WTC11 (cell line): ENCODE results near the gene DPYSL5. TPM values are rescaled to one million over a fixed set of nuclear protein-coding genes. Genes with fewer than 3 reads are reported as not detected.

Experiments
- ATAC-seq: fragments of 200-7000 bp; cut with Tn5 transposase; 2 replicates; pipeline ENCODE4 v1.10.0; 2021; ENCODE audit warnings: mild to moderate bottlenecking, moderate library complexity
- CTCF ChIA-PET: fragments of 300-600 bp; sonication (Branson Sonifier 250); formaldehyde crosslinking; loops from one replicate; lab custom pipeline; 2021; ENCODE audit warnings: antibody characterized with exemption; lab: Charles Lee
- POLR2A ChIA-PET: fragments of 350-600 bp; sonication (Branson Sonifier 250); formaldehyde crosslinking; loops from one replicate; lab custom pipeline; 2021; ENCODE audit warnings: antibody characterized with exemption; lab: Charles Lee
- DNase-seq: peaks from one replicate; pipeline ENCODE4 v3.0.0; 2021; ENCODE audit warnings: low spot score
- H3K27ac Mint-ChIP-seq: 2 replicates; pipeline ENCODE4 v1.8.0; 2021; ENCODE audit warnings: mixed read lengths
- H3K27me3 Mint-ChIP-seq: 2 replicates; pipeline ENCODE4 v1.8.0; 2021; ENCODE audit warnings: low read depth, mild to moderate bottlenecking, moderate library complexity, mixed read lengths
- H3K36me3 Mint-ChIP-seq: 2 replicates; pipeline ENCODE4 v1.8.0; 2021; ENCODE audit warnings: mixed read lengths
- H3K4me1 Mint-ChIP-seq: 2 replicates; pipeline ENCODE4 v1.8.0; 2022; ENCODE audit warnings: mixed read lengths
- H3K4me3 Mint-ChIP-seq: 2 replicates; pipeline ENCODE4 v1.8.0; 2021; ENCODE audit warnings: mild to moderate bottlenecking, moderate library complexity, mixed read lengths
- H3K9me3 Mint-ChIP-seq: 2 replicates; pipeline ENCODE4 v1.8.0; 2021; ENCODE audit warnings: mixed read lengths
- ELF4 ChIP-seq: sonication (generic); formaldehyde crosslinking; IDR thresholded peaks from 2 replicates; pipeline ENCODE4 v1.8.1; 2022; ENCODE audit warnings: low read depth, mild to moderate bottlenecking, moderate library complexity, missing genetic modification reagents
- IRF2 ChIP-seq: sonication (generic); formaldehyde crosslinking; IDR thresholded peaks from 2 replicates; pipeline ENCODE4 v1.8.0; 2022; ENCODE audit warnings: low read depth, missing genetic modification reagents, borderline replicate concordance
- JAZF1 ChIP-seq: fragments of 250-450 bp; sonication (Bioruptor Pico); IDR thresholded peaks from 2 replicates; pipeline ENCODE4 v1.9.0; 2021; ENCODE audit warnings: moderate library complexity, mild to moderate bottlenecking, inconsistent platforms
- NFYB ChIP-seq: sonication (generic); formaldehyde crosslinking; conservative IDR thresholded peaks from 2 replicates; pipeline ENCODE4 v1.8.0; 2022; ENCODE audit warnings: low read depth, missing genetic modification reagents
- RORB ChIP-seq: fragments of 250-450 bp; sonication (Bioruptor Pico); IDR thresholded peaks from 2 replicates; pipeline ENCODE4 v1.9.0; 2021; ENCODE audit warnings: mild to moderate bottlenecking
- ZNF263 ChIP-seq: sonication (generic); formaldehyde crosslinking; IDR thresholded peaks from 2 replicates; pipeline ENCODE4 v1.8.1; 2022; ENCODE audit warnings: low read depth, mild to moderate bottlenecking, moderate library complexity, missing genetic modification reagents
- ZNF317 ChIP-seq: sonication (generic); formaldehyde crosslinking; IDR thresholded peaks from 2 replicates; pipeline ENCODE4 v1.8.1; 2023; ENCODE audit warnings: low read depth, mild to moderate bottlenecking, moderate library complexity, missing genetic modification reagents, borderline replicate concordance
- total RNA-seq: library from RNA; stranded (reverse); gene quantifications from 3 replicates; pipeline ENCODE4 v1.2.3, GENCODE V29; 2021
- TF ChIP-seq, protein P1 (sequence below): sonication (generic); formaldehyde crosslinking; IDR thresholded peaks from 2 replicates; pipeline ENCODE4 v1.8.0; 2022; ENCODE audit warnings: mild to moderate bottlenecking, missing genetic modification reagents
- TF ChIP-seq, protein P2 (sequence below): sonication (generic); formaldehyde crosslinking; IDR thresholded peaks from 2 replicates; pipeline ENCODE4 v1.8.1; 2022; ENCODE audit warnings: low read depth, missing genetic modification reagents, borderline replicate concordance
- TF ChIP-seq, protein P3 (sequence below): fragments of 250-450 bp; sonication (Bioruptor Pico); IDR thresholded peaks from 2 replicates; pipeline ENCODE4 v1.9.0; 2021; ENCODE audit warnings: mild to moderate bottlenecking
- TF ChIP-seq, protein P4 (sequence below): sonication (generic); formaldehyde crosslinking; IDR thresholded peaks from 2 replicates; pipeline ENCODE4 v1.8.1; 2022; ENCODE audit warnings: mild to moderate bottlenecking, missing genetic modification reagents, moderate library complexity, borderline replicate concordance
- TF ChIP-seq, protein P5 (sequence below): sonication (generic); formaldehyde crosslinking; IDR thresholded peaks from 2 replicates; pipeline ENCODE4 v1.8.1; 2023; ENCODE audit warnings: mild to moderate bottlenecking, missing genetic modification reagents, moderate library complexity
- TF ChIP-seq, protein P6 (sequence below): fragments of 250-450 bp; sonication (Bioruptor Pico); IDR thresholded peaks from 2 replicates; pipeline ENCODE4 v1.9.0; 2021; ENCODE audit warnings: mild to moderate bottlenecking, borderline replicate concordance

Gene DPYSL5
- total RNA-seq, 1 experiment from 2014 or later = 12.1 TPM

DNA sequence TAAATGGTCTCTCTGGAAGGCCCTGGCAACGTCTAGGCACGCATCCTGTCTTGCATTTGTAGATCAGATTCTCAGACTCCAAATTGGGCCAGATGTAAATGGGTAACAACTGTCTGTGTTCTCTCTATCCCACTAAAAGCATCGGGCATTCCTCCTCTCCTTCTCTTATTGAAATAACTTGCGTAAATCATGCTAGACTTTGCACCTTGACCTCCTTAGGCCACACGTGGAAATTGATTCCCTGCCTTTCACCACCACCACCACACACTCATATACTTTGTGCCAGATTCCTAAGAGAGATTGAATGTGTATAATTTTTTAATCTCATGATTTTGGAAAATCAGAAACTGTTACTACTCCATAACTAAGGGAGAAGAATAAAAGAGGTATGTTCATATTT lies 143.8 kb downstream of the DPYSL5 start (continued):
- TF ChIP-seq, protein P1, sequence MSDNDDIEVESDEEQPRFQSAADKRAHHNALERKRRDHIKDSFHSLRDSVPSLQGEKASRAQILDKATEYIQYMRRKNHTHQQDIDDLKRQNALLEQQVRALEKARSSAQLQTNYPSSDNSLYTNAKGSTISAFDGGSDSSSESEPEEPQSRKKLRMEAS (CRISPR knock-in tag) = no peak
- TF ChIP-seq RORB (CRISPR knock-in tag) (no peak), NFYB (CRISPR knock-in tag) (no peak), ELF4 (CRISPR knock-in tag) (no peak)
- TF ChIP-seq, protein P2, sequence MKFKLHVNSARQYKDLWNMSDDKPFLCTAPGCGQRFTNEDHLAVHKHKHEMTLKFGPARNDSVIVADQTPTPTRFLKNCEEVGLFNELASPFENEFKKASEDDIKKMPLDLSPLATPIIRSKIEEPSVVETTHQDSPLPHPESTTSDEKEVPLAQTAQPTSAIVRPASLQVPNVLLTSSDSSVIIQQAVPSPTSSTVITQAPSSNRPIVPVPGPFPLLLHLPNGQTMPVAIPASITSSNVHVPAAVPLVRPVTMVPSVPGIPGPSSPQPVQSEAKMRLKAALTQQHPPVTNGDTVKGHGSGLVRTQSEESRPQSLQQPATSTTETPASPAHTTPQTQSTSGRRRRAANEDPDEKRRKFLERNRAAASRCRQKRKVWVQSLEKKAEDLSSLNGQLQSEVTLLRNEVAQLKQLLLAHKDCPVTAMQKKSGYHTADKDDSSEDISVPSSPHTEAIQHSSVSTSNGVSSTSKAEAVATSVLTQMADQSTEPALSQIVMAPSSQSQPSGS = no peak

DNA sequence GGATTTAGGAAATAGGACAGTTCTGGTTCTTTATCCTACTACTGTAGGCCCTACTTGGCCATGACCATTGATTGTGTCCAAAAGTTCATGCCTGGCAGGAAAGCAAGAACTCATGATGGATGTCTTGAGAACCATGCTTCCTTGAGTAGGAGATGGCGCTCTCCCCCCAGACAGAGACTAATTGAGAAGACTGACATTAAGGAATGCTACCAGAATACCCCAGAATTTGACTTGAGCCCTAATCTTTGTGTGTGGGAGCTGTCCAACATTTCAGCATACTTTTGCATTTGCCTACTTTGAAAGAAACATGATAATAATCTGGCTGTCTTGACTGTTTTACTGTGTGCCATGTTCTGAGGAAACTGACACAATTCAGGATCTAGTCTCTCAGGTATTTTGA lies 145.8 kb downstream of the DPYSL5 start:
- TF ChIP-seq ZNF317 (CRISPR knock-in tag) (no peak), IRF2 (no peak), RORB (CRISPR knock-in tag) (no peak), ELF4 (CRISPR knock-in tag) (no peak), ZNF263 (CRISPR knock-in tag) (no peak), JAZF1 (CRISPR knock-in tag) (no peak)
- TF ChIP-seq, protein P3, sequence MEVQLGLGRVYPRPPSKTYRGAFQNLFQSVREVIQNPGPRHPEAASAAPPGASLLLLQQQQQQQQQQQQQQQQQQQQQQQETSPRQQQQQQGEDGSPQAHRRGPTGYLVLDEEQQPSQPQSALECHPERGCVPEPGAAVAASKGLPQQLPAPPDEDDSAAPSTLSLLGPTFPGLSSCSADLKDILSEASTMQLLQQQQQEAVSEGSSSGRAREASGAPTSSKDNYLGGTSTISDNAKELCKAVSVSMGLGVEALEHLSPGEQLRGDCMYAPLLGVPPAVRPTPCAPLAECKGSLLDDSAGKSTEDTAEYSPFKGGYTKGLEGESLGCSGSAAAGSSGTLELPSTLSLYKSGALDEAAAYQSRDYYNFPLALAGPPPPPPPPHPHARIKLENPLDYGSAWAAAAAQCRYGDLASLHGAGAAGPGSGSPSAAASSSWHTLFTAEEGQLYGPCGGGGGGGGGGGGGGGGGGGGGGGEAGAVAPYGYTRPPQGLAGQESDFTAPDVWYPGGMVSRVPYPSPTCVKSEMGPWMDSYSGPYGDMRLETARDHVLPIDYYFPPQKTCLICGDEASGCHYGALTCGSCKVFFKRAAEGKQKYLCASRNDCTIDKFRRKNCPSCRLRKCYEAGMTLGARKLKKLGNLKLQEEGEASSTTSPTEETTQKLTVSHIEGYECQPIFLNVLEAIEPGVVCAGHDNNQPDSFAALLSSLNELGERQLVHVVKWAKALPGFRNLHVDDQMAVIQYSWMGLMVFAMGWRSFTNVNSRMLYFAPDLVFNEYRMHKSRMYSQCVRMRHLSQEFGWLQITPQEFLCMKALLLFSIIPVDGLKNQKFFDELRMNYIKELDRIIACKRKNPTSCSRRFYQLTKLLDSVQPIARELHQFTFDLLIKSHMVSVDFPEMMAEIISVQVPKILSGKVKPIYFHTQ (CRISPR knock-in tag) = no peak
- TF ChIP-seq, protein P4, sequence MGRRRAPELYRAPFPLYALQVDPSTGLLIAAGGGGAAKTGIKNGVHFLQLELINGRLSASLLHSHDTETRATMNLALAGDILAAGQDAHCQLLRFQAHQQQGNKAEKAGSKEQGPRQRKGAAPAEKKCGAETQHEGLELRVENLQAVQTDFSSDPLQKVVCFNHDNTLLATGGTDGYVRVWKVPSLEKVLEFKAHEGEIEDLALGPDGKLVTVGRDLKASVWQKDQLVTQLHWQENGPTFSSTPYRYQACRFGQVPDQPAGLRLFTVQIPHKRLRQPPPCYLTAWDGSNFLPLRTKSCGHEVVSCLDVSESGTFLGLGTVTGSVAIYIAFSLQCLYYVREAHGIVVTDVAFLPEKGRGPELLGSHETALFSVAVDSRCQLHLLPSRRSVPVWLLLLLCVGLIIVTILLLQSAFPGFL (CRISPR knock-in tag) = no peak
- TF ChIP-seq, protein P5, sequence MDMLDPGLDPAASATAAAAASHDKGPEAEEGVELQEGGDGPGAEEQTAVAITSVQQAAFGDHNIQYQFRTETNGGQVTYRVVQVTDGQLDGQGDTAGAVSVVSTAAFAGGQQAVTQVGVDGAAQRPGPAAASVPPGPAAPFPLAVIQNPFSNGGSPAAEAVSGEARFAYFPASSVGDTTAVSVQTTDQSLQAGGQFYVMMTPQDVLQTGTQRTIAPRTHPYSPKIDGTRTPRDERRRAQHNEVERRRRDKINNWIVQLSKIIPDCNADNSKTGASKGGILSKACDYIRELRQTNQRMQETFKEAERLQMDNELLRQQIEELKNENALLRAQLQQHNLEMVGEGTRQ (CRISPR knock-in tag) = no peak
- TF ChIP-seq, protein P6, sequence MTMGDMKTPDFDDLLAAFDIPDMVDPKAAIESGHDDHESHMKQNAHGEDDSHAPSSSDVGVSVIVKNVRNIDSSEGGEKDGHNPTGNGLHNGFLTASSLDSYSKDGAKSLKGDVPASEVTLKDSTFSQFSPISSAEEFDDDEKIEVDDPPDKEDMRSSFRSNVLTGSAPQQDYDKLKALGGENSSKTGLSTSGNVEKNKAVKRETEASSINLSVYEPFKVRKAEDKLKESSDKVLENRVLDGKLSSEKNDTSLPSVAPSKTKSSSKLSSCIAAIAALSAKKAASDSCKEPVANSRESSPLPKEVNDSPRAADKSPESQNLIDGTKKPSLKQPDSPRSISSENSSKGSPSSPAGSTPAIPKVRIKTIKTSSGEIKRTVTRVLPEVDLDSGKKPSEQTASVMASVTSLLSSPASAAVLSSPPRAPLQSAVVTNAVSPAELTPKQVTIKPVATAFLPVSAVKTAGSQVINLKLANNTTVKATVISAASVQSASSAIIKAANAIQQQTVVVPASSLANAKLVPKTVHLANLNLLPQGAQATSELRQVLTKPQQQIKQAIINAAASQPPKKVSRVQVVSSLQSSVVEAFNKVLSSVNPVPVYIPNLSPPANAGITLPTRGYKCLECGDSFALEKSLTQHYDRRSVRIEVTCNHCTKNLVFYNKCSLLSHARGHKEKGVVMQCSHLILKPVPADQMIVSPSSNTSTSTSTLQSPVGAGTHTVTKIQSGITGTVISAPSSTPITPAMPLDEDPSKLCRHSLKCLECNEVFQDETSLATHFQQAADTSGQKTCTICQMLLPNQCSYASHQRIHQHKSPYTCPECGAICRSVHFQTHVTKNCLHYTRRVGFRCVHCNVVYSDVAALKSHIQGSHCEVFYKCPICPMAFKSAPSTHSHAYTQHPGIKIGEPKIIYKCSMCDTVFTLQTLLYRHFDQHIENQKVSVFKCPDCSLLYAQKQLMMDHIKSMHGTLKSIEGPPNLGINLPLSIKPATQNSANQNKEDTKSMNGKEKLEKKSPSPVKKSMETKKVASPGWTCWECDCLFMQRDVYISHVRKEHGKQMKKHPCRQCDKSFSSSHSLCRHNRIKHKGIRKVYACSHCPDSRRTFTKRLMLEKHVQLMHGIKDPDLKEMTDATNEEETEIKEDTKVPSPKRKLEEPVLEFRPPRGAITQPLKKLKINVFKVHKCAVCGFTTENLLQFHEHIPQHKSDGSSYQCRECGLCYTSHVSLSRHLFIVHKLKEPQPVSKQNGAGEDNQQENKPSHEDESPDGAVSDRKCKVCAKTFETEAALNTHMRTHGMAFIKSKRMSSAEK = no peak
- TF ChIP-seq, protein P2 = no peak
- H3K36me3 Mint-ChIP-seq = no peaks in the 10 kb centered on the region
- ChIA-PET POLR2A (no interaction called here), CTCF (interaction anchor here (1.4 to 2.5 kb wide), 4 partner anchors 23 to 147 kb away, joined by 5 to 16 read pairs (median 8); no protein-coding TSS in a partner anchor)
- no peak for DNase-seq
- no peak overlapping the region for H3K27ac Mint-ChIP-seq
- no peaks in the 10 kb centered on the region for H3K9me3 Mint-ChIP-seq
- no peaks in the 10 kb centered on the region for H3K4me1 Mint-ChIP-seq
- H3K27me3 Mint-ChIP-seq = no peaks in the 10 kb centered on the region; the same call in 1 of the 2 replicates
- H3K4me3 Mint-ChIP-seq = no peak overlapping the region
- no peak for ATAC-seq
